Measurements from ENCODE around the gene RHOBTB1. TPM values are rescaled to one million over a fixed set of nuclear protein-coding genes. Genes with fewer than 3 reads are reported as not detected.

The RHOBTB1 gene
- polyA plus RNA-seq, 3 donors, result 75.5 to 97.7 (median 80.9) TPM

Other genes with a start within 250 kb of the RHOBTB1 start
- gene CDK1, start 165.7 kb downstream of the RHOBTB1 start, polyA plus RNA-seq (ENCODE audit: insufficient read length in 3 of 3), result 10 to 100 TPM; 62.0 to 94.0 (median 72.9) TPM